Endometrial microvascular endothelial cells (primary cell): ENCODE measurements around the gene OS9. TPM values are rescaled to one million over a fixed set of nuclear protein-coding genes. Genes with fewer than 3 reads are reported as not detected.
"Not testable (repeated sequence)": the region's sequence is repeated elsewhere in the genome, so short reads cannot be mapped to it uniquely, and the experiment has no call there.

ENCODE experiments used
- in situ Hi-C: cut with HindIII; loops from 2 replicates; pipeline ENCODE4 v1.10.0; 2017; ENCODE audit warnings: low sequenced_read_pairs, low pct_unique_long_range_greater_than_20kb; ENCODE audit errors: inconsistent ontology term
- total RNA-seq: library from RNA; depleted of rRNA; stranded (reverse); fragments of >200 nt; gene quantifications from one replicate; pipeline ENCODE4 v1.2.3, GENCODE V29; 2015; ENCODE audit errors: inconsistent ontology term

OS9 gene
- total RNA-seq, 1 donor from 2014 or later, result 295 TPM

GRCh38 chr12:57692500-57692899, 1.4 kb upstream of the OS9 start:
- in situ Hi-C loops, result no loop called here

- in situ Hi-C loops, result no loop called here
These were observed 644 bp upstream of the OS9 start for GRCh38 chr12:57693317-57693658.

- in situ Hi-C loops, result no loop called here
These were observed 607 bp downstream of the OS9 start for GRCh38 chr12:57694459-57695019.

GRCh38 chr12:57695770-57696432, 2.0 kb downstream of the OS9 start:
- in situ Hi-C loops, result no loop called here

GRCh38 chr12:57697076-57697475, 3.1 kb downstream of the OS9 start:
- in situ Hi-C loops, result no loop called here

GRCh38 chr12:57698414-57698813, 4.5 kb downstream of the OS9 start:
- in situ Hi-C loops, result no loop called here

GRCh38 chr12:57700317-57700716, 6.4 kb downstream of the OS9 start:
- in situ Hi-C loops, result no loop called here

GRCh38 chr12:57707250-57707649, 13.3 kb downstream of the OS9 start:
- in situ Hi-C loops, result no loop called here

GRCh38 chr12:57708296-57708695, 14.4 kb downstream of the OS9 start:
- in situ Hi-C loops, result no loop called here

GRCh38 chr12:57712701-57713100, 18.8 kb downstream of the OS9 start:
- in situ Hi-C loops, result no loop called here

- in situ Hi-C loops, result no loop called here
These were observed 19.3 kb downstream of the OS9 start for GRCh38 chr12:57713209-57713608.

- in situ Hi-C loops, result not testable (repeated sequence)
These were observed 21.3 kb downstream of the OS9 start for GRCh38 chr12:57715036-57715748.

GRCh38 chr12:57715786-57716185, 21.9 kb downstream of the OS9 start:
- in situ Hi-C loops, result no loop called here

GRCh38 chr12:57716305-57716704, 22.4 kb downstream of the OS9 start:
- in situ Hi-C loops, result no loop called here

GRCh38 chr12:57717131-57717530, 23.2 kb downstream of the OS9 start:
- in situ Hi-C loops, result no loop called here

- in situ Hi-C loops, result no loop called here
These were observed 24.1 kb downstream of the OS9 start for GRCh38 chr12:57717846-57718640.

- in situ Hi-C loops, result no loop called here
These were observed 25.0 kb downstream of the OS9 start for GRCh38 chr12:57718641-57719528.

- in situ Hi-C loops, result no loop called here
These were observed 26.1 kb downstream of the OS9 start for GRCh38 chr12:57719777-57720605.
